ENCODE results near the gene HSD17B12. TPM values are rescaled to one million over a fixed set of nuclear protein-coding genes. Genes with fewer than 3 reads are reported as not detected.

The HSD17B12 gene
- total RNA-seq, 2 donors from 2014 or later = 40.6 to 52.4 TPM

- ATAC-seq (peak; percentile 100), DNase-seq (ENCODE audit: low spot score) (peak; percentile 95)
- Mint-ChIP-seq H3K9me3 (no peaks in the 10 kb centered on the region), H3K36me3 (peaks cover 6% of the 10 kb centered on the region), H3K27ac (peak within 1 kb of the TSS; percentile 90 to 97), H3K4me3 (peak within 1 kb of the TSS; percentile 99), H3K4me1 (ENCODE audit: low read depth in 2 of 2) (peaks cover 17 to 22% of the 10 kb centered on the region in 2 donors), H3K27me3 (peaks cover 0 to 5% of the 10 kb centered on the region in 2 donors)
Measured at GRCh38 chr11:43880640-43881159, 200.2 kb downstream of the HSD17B12 start, which contains the start of gene ALKBH3. Gene ALKBH3 (plus strand): TSS chr11:43880831. CDS start chr11:43882653, 1,822 bp downstream.

GRCh38 chr11:43892851-43893250 lies 212.3 kb downstream of the HSD17B12 start:
- Mint-ChIP-seq H3K4me1 (ENCODE audit: low read depth in 2 of 2) (peaks cover 4 to 8% of the 10 kb centered on the region in 2 donors), H3K4me3 (no peak overlapping the region), H3K9me3 (no peaks in the 10 kb centered on the region), H3K36me3 (peaks cover 25% of the 10 kb centered on the region), H3K27me3 (no peaks in the 10 kb centered on the region), H3K27ac (no peak overlapping the region)
- ATAC-seq = no peak
- no peak for DNase-seq (ENCODE audit: low spot score)

- ATAC-seq (no peak), DNase-seq (ENCODE audit: low spot score) (no peak)
- H3K36me3 Mint-ChIP-seq = peaks cover 24% of the 10 kb centered on the region
- no peaks in the 10 kb centered on the region for H3K27me3 Mint-ChIP-seq
- H3K4me1 Mint-ChIP-seq (ENCODE audit: low read depth in 2 of 2) = peaks cover 4 to 8% of the 10 kb centered on the region in 2 donors
- H3K27ac Mint-ChIP-seq = peak overlapping the region in 1 of 2 donors; percentile 30
- no peaks in the 10 kb centered on the region for H3K9me3 Mint-ChIP-seq
- no peak overlapping the region for H3K4me3 Mint-ChIP-seq
Measured at GRCh38 chr11:43894546-43894945, 214.0 kb downstream of the HSD17B12 start.

- Mint-ChIP-seq H3K36me3 (peaks cover 15% of the 10 kb centered on the region), H3K9me3 (no peaks in the 10 kb centered on the region), H3K4me1 (ENCODE audit: low read depth in 2 of 2) (peaks cover 0 to 6% of the 10 kb centered on the region in 2 donors), H3K4me3 (no peak overlapping the region), H3K27ac (peak overlapping the region in 1 of 2 donors; percentile 69), H3K27me3 (no peaks in the 10 kb centered on the region)
- DNase-seq (ENCODE audit: low spot score) = no peak
- ATAC-seq = no peak
Measured at GRCh38 chr11:43895601-43896000, 215.1 kb downstream of the HSD17B12 start.

- no peaks in the 10 kb centered on the region for H3K9me3 Mint-ChIP-seq
- peaks cover 0 to 3% of the 10 kb centered on the region in 2 donors for H3K4me1 Mint-ChIP-seq (ENCODE audit: low read depth in 2 of 2)
- DNase-seq (ENCODE audit: low spot score) = no peak
- H3K4me3 Mint-ChIP-seq = no peak overlapping the region
- no peak for ATAC-seq
- no peak overlapping the region for H3K27ac Mint-ChIP-seq
- peaks cover 12% of the 10 kb centered on the region for H3K36me3 Mint-ChIP-seq
- no peaks in the 10 kb centered on the region for H3K27me3 Mint-ChIP-seq
Measured at GRCh38 chr11:43898574-43898973, 218.0 kb downstream of the HSD17B12 start.

DNA sequence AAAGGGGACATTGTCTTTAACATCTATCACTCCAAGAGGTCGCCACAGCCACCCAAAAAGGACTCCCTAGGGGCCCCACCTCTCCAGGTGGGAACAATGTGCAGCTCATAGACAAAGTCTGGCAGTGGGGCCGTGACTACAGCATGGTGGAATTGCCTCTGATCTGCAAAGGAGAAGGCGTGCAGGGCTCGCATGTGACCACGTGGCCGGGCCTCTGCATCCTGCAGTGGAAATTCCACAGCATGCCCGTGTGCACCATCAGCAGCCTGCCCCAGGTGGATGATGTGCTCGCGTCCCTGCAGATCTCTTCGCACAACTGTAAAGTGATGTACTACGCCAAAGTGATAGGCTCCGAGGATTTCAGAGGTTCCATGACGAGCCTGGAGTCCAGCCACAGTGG lies 218.6 kb downstream of the HSD17B12 start:
- peaks cover 0 to 3% of the 10 kb centered on the region in 2 donors for H3K4me1 Mint-ChIP-seq (ENCODE audit: low read depth in 2 of 2)
- no peaks in the 10 kb centered on the region for H3K9me3 Mint-ChIP-seq
- no peak overlapping the region for H3K4me3 Mint-ChIP-seq
- no peaks in the 10 kb centered on the region for H3K27me3 Mint-ChIP-seq
- ATAC-seq (no peak), DNase-seq (ENCODE audit: low spot score) (no peak)
- no peak overlapping the region for H3K27ac Mint-ChIP-seq
- peaks cover 15% of the 10 kb centered on the region for H3K36me3 Mint-ChIP-seq

- Mint-ChIP-seq H3K27me3 (no peaks in the 10 kb centered on the region), H3K36me3 (peaks cover 15% of the 10 kb centered on the region), H3K27ac (no peak overlapping the region), H3K9me3 (no peaks in the 10 kb centered on the region), H3K4me1 (ENCODE audit: low read depth in 2 of 2) (peaks cover 0 to 3% of the 10 kb centered on the region in 2 donors), H3K4me3 (no peak overlapping the region)
- DNase-seq (ENCODE audit: low spot score) (no peak), ATAC-seq (no peak)
Measured at GRCh38 chr11:43901551-43901950, 221.0 kb downstream of the HSD17B12 start.

GRCh38 chr11:43903078-43903477 lies 222.5 kb downstream of the HSD17B12 start:
- Mint-ChIP-seq H3K9me3 (no peaks in the 10 kb centered on the region), H3K4me1 (ENCODE audit: low read depth in 2 of 2) (peaks cover 4 to 14% of the 10 kb centered on the region in 2 donors), H3K27me3 (no peaks in the 10 kb centered on the region), H3K4me3 (no peak overlapping the region), H3K27ac (no peak overlapping the region), H3K36me3 (peaks cover 20% of the 10 kb centered on the region)
- no peak for ATAC-seq
- no peak for DNase-seq (ENCODE audit: low spot score)

DNA sequence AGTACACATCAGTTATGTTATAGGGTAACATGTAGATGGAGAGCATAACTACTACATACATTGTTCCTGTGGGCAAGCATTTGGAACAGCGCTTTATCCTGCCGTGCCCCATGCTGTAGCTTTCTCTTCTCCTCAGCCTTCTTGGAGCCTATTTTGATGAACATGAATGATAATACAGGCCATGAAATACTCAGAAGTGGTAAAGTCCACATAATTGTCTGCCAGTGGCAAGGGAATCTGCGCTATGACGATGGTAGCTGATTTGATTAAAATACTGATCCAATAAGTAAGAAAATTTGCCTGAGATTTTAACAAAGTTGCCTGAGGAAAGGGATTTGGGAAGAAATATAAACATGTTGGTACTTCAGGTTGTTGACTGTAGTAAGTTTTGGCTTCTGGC lies 223.4 kb downstream of the HSD17B12 start:
- Mint-ChIP-seq H3K4me3 (no peak overlapping the region), H3K27ac (no peak overlapping the region), H3K36me3 (peaks cover 20% of the 10 kb centered on the region), H3K4me1 (ENCODE audit: low read depth in 2 of 2) (peaks cover 4 to 16% of the 10 kb centered on the region in 2 donors), H3K27me3 (no peaks in the 10 kb centered on the region), H3K9me3 (no peaks in the 10 kb centered on the region)
- no peak for ATAC-seq
- no peak for DNase-seq (ENCODE audit: low spot score)

DNA sequence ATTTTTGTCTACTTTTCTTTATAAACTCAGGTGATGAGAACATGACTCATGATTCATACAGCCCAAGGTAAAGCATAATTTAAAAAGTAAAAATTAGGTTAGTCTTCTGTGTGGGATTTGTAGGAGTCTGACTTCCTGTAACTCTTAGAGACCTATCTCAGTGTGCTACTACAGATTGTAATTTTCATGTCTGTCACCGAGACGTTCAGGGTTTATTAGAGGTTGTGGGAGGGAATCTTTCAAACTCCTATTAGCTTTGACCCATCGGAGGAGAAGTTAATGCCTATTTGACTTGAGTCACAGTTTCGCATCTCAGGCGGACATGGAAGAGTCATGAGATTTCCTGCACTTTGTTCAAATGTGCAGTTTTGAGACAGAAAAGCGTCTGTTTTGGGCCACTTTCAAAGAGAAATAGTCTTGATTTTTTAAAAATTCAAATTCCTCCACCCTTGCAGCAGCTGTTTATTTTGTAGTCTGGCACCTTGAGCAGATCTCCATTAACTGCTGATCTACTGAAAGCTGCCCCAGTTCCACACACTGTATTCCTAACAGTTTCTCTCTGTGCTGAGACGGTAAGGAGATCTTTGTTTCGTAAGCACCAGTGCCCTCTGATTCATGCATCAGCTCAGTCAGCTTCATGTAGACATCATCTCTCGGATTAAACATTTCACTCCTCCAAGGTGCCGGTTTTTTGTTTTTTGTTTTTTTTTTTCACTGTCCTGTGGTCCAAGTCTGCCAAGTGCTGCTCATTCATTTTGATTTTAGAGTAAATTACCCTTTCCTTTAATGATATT lies 224.4 kb downstream of the HSD17B12 start:
- ATAC-seq = no peak
- Mint-ChIP-seq H3K27ac (no peak overlapping the region), H3K27me3 (no peaks in the 10 kb centered on the region), H3K36me3 (peaks cover 24% of the 10 kb centered on the region), H3K4me1 (ENCODE audit: low read depth in 2 of 2) (peaks cover 4 to 16% of the 10 kb centered on the region in 2 donors), H3K4me3 (no peak overlapping the region), H3K9me3 (no peaks in the 10 kb centered on the region)
- no peak for DNase-seq (ENCODE audit: low spot score)

- H3K27me3 Mint-ChIP-seq = no peaks in the 10 kb centered on the region
- DNase-seq (ENCODE audit: low spot score) (no peak), ATAC-seq (no peak)
- no peaks in the 10 kb centered on the region for H3K9me3 Mint-ChIP-seq
- H3K4me1 Mint-ChIP-seq (ENCODE audit: low read depth in 2 of 2) = peaks cover 4 to 16% of the 10 kb centered on the region in 2 donors
- H3K4me3 Mint-ChIP-seq = no peak overlapping the region
- no peak overlapping the region for H3K27ac Mint-ChIP-seq
- peaks cover 31% of the 10 kb centered on the region for H3K36me3 Mint-ChIP-seq
Measured at GRCh38 chr11:43905813-43906241, 225.3 kb downstream of the HSD17B12 start.

Other genes starting within 250 kb of the HSD17B12 start
- 10 to 100 TPM; 38.7 to 53.7 TPM for gene ALKBH3, start 200.1 kb downstream of the HSD17B12 start, total RNA-seq